ENCODE measurements around the gene ZNF831.

- no peak for TF ChIP-seq POLR2A (IDR thresholded peaks at IDR 0.05)
- no peak for TF ChIP-seq CTCF (IDR thresholded peaks at IDR 0.05)
Observed at GRCh38 chr20:59247731-59248684, 84.4 kb downstream of the ZNF831 start.

Measured in tibial nerve (tissue), 3 donors.